Measurements from ENCODE around the gene ABCC9.
A peak's percentile ranks its signal among the peaks of the same experiment; 100 is the strongest.

ABCC9 gene

GRCh38 chr12:21877293-21877982, 63.8 kb downstream of the ABCC9 start:
- no peak overlapping the region for H3K4me3 ChIP-seq (ENCODE audit: control insufficient read depth, low read depth, low read length)
- DNase-seq (ENCODE audit: low read depth) = no peak

GRCh38 chr12:21865846-21866245, 75.4 kb downstream of the ABCC9 start:
- no peak for TF ChIP-seq CTCF (conservative IDR thresholded peaks at IDR 0.05; ENCODE audit: control insufficient read depth, insufficient read depth, low read depth, low read length)
- no peak overlapping the region for H3K4me3 ChIP-seq (ENCODE audit: control insufficient read depth, low read depth, low read length)
- DNase-seq (ENCODE audit: low read depth) = no peak

More at GRCh38 chr12:21877293-21877982, 63.8 kb downstream of the ABCC9 start:
- no peak for TF ChIP-seq CTCF (conservative IDR thresholded peaks at IDR 0.05; ENCODE audit: control insufficient read depth, insufficient read depth, low read depth, low read length)

GRCh38 chr12:21860534-21860933, 80.7 kb downstream of the ABCC9 start:
- TF ChIP-seq CTCF (conservative IDR thresholded peaks at IDR 0.05; ENCODE audit: control insufficient read depth, insufficient read depth, low read depth, low read length) = no peak
- H3K4me3 ChIP-seq (ENCODE audit: control insufficient read depth, low read depth, low read length) = no peak overlapping the region
- DNase-seq (ENCODE audit: low read depth) = no peak

GRCh38 chr12:21860128-21860527, 81.1 kb downstream of the ABCC9 start:
- no peak for DNase-seq (ENCODE audit: low read depth)
- H3K4me3 ChIP-seq (ENCODE audit: control insufficient read depth, low read depth, low read length) = no peak overlapping the region

GRCh38 chr12:21852251-21852650, 89.0 kb downstream of the ABCC9 start:
- peak; percentile 94 for DNase-seq (ENCODE audit: low read depth)
- TF ChIP-seq CTCF (conservative IDR thresholded peaks at IDR 0.05; ENCODE audit: control insufficient read depth, insufficient read depth, low read depth, low read length) = no peak
- H3K4me3 ChIP-seq (ENCODE audit: control insufficient read depth, low read depth, low read length) = no peak overlapping the region

More at GRCh38 chr12:21860128-21860527, 81.1 kb downstream of the ABCC9 start:
- no peak for TF ChIP-seq CTCF (conservative IDR thresholded peaks at IDR 0.05; ENCODE audit: control insufficient read depth, insufficient read depth, low read depth, low read length)

GRCh38 chr12:21851151-21851550, 90.1 kb downstream of the ABCC9 start:
- no peak for TF ChIP-seq CTCF (conservative IDR thresholded peaks at IDR 0.05; ENCODE audit: control insufficient read depth, insufficient read depth, low read depth, low read length)
- H3K4me3 ChIP-seq (ENCODE audit: control insufficient read depth, low read depth, low read length) = no peak overlapping the region
- DNase-seq (ENCODE audit: low read depth) = peak; percentile 25

Data from fibroblast of mammary gland (primary cell).